H4 (cell line): Measurements from ENCODE around the gene LSS. TPM values are rescaled to one million over a fixed set of nuclear protein-coding genes. Genes with fewer than 3 reads are reported as not detected.
"Not testable (repeated sequence)": the region's sequence is repeated elsewhere in the genome, so short reads cannot be mapped to it uniquely, and the experiment has no call there.

Source experiments
- DNase-seq: peaks from one replicate; pipeline ENCODE4 v3.0.0-alpha.2; 2015; ENCODE audit warnings: low spot score
- total RNA-seq: library from RNA; depleted of rRNA; stranded (reverse); fragments of >200 nt; shearing (Covaris generic); gene quantifications from 2 replicates; pipeline ENCODE4 v1.2.3, GENCODE V29; 2014

LSS gene
- total RNA-seq, 1 experiment from 2014 or later = 46.4 TPM

DNA sequence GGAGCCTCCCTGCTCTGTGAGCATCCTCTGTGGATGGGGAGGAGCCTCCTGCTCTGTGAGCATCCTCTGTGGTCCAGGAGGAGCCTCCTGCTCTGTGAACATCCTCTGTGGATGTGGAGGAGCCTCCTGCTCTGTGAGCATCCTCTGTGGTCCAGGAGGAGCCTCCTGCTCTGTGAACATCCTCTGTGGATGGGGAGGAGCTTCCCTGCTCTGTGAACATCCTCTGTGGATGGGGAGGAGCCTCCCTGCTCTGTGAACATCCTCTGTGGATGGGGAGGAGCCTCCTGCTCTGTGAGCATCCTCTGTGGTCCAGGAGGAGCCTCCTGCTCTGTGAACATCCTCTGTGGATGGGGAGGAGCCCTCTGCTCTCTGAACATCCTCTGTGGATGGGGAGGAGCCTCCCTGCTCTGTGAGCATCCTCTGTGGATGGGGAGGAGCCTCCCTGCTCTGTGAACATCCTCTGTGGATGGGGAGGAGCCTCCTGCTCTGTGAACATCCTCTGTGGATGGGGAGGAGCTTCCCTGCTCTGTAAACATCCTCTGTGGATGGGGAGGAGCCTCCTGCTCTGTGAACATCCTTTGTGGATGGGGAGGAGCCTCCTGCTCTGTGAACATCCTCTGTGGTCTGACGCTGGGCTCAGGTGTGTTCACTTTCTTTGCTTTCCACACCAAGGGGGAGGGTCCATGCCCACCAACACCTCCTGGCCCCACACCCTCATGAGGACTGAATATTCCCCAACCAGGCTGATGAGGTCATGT, 58.0 kb downstream of the LSS start:
- DNase-seq = not testable (repeated sequence)

DNA sequence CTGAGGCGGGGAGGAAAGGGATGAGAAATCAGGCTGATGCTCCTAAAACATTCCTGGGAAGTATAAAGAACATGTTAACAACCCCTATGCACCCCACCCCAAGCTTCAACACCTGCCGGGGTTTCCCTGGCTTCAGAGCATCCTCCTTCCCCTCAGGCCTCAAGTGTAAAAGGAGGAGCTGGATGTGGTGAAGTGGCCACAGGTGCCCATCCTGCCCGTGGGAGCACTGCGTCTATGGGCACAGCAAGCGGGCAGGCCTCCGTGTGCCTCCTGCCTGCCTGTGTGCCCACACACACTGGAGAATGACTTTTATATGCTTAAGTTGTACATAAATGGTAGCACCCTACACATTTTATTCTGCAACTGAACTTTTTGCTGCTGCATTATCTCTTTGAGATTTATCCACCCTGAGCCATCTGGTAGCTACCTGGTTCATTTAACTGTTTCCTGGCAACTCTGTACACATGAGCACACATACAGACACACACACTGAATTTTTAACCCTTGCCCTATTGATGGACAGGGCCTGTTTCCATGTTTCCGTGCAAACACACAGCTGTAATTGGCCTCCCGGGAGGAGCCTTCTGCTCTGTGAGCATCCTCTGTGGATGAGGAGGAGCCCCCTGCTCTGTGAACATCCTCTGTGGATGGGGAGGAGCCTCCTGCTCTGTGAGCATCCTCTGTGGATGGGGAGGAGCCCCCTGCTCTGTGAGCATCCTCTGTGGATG, 59.8 kb downstream of the LSS start:
- no peak for DNase-seq

DNA sequence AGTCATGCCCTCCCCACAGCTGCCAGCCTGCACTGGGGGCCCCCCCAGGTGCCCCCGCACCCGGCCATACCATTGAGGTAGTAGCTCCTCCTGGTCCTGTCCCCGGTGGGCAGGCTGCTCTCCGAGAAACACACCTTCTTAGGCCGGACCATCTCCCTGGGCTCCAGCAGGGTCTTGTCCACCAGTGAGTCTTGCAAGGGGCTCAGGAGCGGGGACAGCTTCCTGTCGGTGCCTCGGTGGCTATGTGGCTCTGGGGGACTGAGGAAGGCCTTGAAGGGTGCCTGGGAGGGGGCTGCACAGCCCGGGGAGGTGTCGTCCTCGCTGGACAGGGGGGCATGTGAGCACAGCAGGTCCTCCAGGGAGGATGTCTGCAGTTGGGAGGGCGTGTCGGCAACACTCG, 60.3 kb downstream of the LSS start:
- DNase-seq = no peak

DNA sequence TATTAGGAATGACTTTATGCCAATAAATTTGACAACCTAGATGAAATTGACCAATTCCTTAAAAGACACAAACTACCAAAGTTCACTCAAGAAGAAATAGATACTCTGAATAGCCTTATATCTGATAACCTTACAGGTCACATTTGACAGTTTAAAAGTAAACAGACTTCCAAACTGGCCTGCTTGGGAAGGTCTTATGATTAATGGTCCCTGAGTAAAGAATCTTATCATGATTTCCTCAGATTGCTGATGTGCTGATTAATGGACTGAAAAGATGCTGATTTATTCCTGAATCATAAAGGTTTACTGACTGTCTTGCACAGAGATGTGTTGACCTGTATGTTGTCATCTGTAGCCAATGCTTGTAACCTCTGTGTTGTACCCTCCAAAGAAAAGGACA, 63.5 kb downstream of the LSS start:
- no peak for DNase-seq

DNA sequence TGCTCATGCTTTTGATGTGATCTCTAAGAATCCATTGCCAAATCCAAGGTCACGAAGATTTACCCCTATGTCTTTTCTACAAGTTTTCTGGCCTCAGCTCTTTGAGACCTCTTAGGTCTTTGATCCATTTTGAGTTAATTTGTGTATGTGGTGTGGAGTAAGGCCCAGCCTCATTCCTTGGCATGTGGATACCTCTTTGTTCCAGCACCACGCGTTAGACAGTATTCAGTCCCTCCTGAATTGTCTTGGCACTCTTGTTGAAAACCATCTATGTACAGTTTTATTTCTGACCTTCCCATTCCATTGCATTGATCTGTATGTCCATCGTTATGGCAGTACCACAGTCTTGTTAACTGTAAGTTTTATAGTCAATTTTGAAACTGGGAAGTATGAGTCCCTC, 65.2 kb downstream of the LSS start:
- DNase-seq = no peak

DNA sequence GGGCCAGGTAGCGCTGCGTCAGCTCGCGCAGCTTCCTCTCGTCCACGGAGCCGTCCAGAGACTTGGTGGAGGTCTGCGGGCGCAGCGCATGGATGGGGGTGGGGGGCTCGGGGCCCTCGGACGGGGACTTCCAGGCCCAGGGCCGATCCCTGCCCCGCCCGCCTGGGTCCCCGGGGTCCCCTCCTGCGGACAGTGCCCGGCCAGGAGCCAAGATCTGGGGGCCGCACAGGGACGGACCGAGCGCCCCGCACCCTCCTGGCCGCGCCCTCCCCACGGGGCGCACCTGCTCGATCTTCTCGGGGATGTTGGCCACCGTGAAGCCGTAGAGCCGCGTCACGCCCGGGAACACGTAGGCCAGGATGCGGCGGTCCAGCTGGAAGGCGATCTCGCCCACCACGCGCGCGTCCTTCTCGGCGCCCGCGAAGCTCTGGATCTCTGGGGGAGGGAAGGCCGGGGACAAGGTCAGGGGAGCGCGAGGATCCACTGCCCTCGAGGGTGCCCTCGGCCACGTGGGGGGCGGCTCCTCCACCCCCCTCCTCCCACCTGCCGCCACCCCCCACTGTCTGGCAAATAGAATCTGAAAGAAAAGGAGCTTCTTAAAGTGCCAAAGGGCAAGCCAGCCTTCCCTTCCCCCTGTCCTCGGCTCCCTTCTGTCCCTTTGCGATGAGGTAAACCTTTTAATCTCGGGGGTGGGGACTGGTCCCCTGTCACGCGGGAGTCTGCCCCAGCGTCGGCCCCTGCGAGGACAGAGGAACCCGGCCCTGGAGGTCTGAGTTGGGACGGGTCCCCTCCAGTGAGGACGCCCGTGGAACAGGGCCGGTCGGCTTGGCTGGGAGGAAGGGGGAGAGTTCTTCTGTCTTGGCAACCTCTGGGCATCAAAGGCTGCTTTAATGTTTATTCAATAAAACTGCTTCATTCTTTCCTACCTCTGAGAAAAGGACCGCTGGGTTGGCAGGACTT, 66.7 kb downstream of the LSS start:
- no peak for DNase-seq

DNA sequence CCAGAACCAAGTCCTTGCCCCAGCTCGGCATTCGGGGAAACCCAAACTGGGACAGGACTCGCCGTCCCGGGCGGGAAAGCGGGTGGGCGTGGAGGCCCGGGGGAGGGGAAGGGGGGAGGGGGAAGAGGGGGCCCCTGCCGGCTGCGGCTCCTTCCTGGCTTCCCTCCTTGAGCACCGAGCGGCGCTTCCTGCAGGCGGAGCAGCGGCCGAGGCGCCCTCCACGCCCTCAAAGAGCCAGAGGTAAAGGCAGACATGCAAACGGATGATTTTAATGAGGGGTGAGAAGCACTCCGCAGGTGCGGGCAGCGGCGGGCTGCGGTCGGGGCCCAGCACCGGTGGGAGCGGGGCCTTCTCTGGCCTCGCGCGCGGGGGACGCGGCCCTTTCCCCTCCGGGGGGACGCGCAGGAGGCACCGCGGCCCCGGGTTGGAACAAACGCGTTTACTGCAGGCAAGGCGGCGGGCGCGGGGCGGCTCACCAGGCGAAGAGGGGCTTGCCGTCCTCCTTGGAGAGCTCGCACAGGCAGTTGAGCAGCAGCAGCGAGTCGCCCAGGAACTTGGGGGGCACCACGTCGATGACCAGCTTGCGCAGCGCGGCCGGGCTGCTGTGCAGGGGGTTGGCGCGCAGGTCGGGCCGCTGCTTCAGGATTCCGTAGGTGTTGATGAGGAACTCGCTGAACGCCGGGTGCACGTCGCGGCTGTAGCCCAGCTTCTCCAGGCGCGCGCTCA, 67.5 kb downstream of the LSS start:
- no peak for DNase-seq

DNA sequence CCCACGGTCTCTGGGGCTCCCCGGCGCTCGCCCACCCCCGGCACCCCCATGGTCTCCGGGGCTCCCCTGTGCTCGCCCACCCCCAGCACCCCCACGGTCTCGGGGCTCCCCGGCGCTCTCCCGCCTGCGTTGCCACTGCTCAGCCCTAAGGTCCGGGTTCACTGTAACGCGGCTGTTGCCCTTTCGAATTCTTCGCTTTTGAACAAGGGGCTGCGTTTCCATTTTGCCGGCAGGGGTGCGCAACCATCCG, 68.0 kb downstream of the LSS start:
- no peak for DNase-seq

DNA sequence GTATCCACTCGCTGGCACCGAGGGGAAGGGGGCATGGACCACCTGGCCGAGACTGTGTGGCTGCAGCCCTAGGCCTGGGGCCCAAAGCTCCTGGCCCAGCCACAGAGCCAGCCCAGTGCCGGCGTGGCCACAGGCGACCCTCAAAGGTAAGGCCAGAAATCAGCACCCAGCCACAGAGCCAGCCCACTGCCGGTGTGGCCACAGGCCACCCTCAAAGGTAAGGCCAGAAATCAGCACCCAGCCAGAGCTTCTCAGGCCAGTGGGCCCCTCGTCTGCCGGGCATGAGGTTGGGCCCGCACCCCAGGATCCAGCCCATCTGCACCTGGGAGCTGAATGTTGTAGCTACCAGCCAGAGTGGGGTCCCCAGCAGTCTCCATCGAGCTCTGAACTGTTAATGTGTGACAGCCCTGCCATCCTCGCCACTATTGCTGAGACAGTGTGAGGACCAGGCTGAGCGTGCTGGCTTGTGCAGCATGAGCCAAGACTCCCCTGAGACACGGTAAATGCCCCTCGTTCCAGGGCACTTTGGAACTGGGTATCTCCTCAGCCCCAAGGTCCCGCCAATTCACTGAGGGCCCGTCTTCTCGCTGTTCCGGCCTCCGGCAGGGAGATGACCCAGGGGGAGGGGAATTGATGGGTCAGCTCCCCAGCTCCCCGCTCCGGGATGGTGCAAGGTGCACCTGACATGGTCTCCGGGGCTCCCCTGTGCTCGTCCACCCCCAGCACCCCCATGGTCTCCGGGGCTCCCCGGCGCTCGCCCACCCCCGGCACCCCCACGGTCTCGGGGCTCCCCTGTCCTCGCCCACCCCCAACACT, 68.5 kb downstream of the LSS start:
- DNase-seq = no peak

DNA sequence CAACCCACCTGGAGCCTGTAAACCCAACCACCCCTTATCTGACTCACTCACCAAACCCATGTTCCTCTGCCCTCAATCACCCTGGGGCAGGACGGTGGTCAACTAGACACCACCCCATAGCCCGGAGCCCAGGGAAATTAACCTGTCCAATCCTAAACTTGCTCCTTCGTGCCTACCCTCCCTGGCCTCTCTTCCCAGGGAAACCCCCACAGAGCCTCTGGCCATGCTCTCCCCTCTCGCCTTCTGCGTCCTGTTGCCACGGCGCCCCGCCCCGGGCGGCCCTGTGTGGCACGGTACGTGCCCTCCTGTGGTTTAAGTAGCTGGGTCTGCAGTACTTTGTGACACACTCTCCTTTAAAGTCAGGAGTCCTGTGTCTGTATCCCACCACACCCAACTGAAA, 69.2 kb downstream of the LSS start:
- DNase-seq = no peak

DNA sequence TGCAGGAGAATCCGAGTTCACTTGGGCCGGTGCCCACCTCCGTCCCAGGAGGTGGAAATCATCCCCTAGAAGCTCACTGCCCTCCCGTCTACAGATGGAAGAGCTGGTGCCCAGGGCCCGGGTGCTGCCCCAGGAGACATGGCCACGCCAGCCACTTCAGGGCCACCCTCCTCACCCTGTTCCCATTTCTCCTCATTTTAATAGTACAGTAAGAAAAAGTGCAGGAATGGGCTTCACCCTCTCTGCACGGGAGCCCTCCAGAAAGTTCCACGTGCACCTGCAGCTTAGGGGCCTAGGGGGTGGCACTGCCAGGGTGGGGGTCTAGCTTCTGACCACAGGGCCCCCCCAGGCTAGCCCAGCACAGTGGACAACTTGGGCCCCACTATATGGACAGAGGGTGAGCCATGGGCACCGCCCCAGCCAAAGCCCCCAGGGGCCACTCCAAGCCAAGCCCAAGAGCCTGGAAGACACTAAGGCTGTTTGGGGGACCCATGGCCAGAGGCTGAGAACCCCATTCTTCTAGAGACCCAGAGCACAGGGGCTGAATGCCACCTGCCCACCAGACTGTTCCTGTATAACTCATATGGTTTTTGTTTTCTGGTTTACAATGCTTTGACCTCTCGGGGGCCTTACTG, 69.8 kb downstream of the LSS start:
- DNase-seq = no peak

DNA sequence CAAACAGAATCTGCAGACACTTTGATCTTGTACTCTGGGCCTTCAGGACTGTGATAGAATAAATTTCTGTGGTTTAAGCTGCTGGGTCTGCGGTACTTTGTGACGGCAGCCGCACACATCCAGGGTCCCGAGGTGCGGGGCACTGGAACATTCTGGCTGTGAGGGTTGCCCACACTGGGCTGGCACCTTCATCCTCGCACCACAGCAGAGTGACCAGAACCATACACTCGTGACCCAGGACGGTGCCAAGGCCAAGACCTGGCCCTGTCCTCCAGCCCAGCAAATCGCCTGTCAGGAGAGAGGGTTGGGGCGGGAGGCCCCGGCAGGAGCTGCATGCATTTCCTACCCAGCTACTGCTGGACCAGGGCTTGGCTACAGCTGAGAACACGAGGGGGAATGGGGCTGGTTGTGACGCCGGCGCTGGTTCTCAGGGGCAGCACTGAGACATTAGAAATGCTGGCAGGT, 70.6 kb downstream of the LSS start:
- no peak for DNase-seq

DNA sequence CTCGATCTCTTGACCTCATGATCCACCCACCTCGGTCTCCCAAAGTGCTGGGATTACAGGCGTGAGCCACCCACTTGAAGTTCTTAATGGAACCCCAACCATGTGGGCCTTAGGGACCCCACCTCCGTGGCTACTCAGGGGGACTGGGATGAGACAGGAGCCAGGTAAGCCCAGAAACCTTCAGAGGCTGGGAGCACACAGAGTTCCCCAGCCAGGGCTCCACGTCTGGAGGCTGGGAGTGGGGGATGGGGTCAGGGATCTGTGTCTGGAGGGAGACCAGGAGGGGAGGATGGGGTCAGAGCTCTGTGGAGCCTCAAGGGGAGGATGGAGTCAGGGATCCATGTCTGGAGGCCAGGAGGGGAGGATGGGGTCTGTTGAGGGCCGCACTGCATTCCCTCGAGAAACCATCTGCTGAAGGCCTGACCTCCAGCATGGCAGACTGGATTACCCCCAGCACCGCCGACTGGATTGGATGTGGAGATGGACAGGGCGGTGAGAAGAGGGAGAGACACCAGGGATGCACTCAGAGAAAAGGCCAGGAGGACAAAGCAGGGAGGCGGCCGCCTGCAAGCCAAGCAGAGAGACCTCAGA, 71.1 kb downstream of the LSS start:
- no peak for DNase-seq

DNA sequence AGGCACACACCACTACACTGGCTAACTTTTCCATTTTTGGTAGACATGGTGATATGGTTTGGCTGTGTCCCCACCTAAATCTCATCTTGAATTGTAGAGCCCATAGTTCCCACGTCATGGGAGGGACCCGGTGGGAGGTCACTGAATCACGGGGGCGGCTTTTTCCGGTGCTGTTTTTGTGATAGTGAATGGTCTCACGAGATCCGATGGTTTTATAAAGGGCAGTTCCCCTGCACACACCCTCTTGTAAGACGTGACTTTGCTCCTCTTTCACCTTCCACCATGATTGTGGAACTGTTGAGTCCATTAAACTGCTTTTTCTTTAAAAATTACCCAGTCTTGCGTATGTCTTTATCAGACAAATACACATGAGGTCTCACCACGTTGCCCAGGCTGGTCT, 71.9 kb downstream of the LSS start:
- DNase-seq = no peak

DNA sequence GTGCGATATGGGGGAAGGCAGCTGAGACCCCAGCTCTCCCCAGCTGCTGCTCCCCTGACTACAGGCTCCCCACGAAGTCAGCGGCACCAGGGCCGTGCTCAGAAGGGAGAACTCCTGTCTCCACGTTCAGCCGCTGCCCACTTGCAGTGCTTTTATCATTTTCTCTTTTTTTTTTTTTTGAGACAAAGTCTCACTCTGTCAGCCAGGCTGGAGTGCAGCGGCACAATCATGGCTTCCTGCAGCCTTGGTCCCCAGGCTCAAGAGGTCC, 72.3 kb downstream of the LSS start:
- DNase-seq = no peak

DNA sequence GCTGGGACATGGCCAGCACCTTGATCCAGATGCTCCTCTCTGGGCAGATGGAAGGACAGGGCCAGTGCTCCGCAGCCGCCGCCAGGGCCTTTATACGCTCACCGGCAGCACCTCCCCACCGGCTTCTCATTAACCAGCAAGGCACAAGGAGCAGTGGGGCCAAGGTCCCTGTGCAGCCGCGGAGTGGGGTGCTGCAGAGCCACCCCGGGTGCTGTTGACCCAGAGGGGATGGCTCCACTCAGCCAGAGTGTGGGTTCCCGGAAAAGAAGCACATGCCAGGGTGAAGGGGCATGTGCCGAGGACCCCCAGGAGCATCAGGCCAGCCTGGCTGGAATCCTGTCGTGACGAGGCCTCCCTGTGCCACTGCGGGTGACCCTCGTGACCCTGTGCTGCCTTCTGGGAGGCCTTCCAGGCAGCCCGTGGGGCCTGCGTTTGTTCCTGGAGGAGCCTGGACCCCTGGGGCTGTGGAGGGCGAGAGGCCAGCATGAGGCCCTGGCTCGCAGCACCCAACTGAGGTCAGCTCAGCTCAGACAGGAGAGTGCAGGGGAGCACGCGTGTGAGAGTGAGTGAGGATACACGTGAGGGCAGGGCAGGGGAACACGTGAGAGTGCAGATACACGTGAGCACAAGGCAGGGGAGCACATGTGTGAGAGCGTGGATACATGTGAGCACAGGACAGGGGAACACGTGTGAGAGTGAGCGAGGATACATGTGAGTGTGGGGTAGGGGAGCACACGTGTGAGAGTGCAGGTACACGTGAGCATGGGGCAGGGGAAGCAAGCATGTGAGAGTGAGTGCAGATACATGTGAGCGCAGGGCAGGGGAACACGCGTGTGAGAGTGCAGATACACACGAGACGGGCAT, 72.8 kb downstream of the LSS start, which contains the start of gene FTCD:
Gene FTCD (minus strand): TSS at position 66 of the 864 bp plus-strand sequence. CDS start 56 bp downstream, at position 10.
- no peak for DNase-seq

DNA sequence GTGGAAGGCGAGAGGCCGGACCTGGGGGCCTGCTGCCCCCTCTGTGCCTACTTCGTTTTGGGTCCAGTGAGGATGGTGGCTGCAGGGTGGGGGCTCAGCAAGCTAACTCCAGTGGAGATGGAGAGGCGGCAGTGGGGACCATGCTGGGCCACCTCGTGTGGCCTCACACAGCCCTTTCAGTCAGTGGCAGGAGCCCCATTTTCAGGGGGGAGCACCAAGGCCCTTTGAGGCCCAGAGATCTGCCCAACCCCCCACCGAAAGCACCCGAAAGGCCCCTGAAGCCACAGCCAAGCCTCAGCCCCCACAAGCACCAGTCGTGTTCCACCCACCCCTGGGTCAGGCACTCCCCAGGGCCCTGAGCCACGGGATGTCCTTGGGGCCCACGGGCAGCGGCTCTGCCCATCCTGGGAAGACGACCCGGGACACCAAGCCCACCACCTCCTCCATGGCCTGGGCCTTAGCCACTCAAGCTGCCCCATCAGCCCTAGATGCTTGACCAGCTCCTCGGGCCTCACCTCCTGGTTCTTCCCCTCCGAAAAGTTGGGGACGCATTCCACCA, 73.5 kb downstream of the LSS start:
- no peak for DNase-seq

DNA sequence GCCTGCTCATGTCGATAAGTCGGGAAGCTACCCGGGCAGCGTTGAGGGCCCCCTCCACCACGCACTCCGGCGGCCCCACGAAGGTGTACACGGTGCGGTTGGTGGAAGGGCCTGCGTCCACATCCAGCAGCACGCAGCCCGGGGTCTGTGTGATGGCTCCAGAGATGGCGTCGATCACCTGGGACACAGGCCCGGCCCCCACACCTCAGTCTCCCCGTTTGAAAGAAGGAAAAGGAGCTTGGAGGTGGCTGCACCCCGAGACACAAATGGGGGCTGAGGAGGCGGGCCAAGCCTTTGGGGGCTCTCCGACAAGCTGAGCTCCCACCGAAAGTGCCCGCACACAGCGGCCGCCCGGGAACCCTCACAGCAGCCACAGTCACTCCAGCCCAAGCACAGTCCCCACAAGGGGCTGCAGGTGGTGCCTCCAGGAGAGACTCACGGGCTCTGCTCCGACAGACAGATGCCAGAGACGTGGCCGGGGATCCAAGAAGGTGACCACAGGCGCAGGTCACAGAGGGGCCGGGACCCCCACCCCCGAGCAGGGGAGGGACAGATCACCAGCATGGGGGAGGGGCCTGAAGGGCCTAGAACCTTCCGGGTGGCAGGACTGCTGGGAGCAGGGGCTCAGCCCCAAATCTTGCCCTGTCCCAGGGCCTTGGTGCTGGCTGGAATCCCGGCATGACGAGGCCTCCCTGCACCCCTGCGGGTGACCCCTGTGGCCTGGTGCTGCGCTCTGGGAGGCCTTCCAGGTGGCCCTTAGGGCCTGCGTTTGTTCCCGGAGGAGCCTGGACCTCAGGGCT, 74.2 kb downstream of the LSS start:
- no peak for DNase-seq
